ENCODE measurements around the gene MRGPRX2. TPM values are rescaled to one million over a fixed set of nuclear protein-coding genes. Genes with fewer than 3 reads are reported as not detected.

Gene MRGPRX2
- not detected for total RNA-seq

DNA sequence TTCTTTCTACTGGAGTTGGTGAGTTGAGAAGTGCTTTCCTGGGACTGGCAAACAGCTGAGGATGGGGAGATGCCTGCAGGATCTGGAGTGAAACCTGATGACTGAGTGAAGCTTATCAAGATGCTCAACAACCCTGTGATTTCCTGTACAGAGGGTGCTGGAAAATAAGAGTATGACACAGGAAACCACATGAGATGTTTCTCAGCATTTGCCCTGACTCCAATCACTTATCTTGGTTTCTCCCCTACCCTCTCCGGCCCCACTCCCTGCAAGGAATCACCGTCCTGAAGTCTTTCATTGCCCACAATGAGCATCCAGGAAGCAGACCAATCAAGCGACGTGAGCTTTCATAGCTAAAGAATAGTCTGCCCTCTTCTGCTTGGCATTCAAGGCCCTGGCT lies at the start of gene MRGPRX2:
Gene MRGPRX2, minus strand, starts transcription at position 89 of the 400 bp plus-strand sequence. CDS start 4,315 bp downstream, outside the sequence.
- no peak for DNase-seq

DNA sequence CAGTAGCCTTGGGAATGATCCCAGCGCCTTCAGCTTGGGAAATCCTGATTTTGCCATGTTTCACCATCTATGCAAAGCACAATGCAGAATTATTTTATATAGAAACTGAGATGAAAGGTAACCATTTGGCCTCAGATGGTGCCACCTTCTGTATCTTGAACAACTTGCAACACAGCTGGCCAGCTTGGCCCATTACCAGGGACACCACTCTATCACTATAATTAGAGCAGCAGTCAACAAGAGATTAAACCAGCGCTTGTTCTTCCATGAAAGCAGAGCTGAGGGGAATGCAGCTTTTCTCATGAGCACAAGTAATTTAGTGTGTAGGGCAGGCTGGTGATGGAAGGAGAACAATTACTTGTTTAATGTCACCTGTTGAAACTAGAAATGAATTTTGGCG lies 49.8 kb upstream of the MRGPRX2 start:
- peak; percentile 71 for DNase-seq

DNA sequence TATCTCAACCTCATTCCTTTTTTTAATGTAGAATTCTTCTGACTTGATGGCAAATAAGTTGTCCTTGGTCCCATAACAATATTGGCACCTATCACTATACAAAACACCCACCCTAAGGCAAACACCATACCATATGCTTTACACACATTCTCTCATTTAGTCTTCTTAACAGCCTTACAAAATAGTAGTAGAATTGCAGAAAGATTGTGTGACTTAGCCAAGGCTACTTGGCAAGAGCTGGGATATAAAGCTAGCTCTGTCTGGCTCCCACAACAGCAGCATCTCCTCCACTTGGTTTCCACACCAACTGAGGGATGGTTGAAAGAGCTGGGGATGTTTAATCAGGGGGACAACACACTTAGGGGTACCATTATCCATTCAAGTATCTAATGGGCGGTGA lies 46.6 kb upstream of the MRGPRX2 start:
- no peak for DNase-seq

DNA sequence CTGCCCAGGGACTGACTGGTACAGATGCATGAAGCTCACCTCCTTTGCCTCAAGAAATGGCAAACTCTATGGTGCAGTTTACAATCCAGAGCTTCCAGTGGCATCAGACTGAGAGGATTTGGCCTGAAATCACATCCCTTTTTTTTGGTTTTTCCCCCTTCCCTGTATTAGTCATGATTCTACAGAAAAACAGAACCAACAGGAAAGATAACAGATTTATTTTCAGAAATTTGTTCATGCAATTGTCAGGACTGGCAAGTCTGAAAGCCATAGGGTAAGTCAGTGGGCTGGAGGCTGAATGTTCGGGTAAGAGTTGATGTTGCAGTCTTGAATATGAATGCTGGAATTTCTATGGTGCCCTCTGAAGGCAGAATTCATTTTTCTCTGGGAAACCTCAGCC lies 44.5 kb upstream of the MRGPRX2 start:
- DNase-seq: no peak

DNA sequence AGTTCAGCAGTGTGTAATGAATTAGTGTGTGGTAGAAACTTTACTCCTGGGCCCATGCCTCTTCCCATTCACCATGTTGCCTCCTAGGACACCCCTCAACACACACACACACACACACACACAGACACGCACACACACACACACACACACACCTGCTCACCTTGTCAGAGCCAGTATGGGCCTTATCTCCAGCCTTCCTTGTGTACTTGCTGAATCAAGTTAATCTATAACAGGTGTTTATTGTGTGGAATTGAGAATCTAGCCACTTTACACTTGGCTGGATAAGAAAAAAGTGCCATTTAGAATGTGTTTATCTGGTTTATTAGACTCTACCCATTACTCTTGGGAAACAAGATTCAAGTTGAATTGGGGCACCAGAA lies 42.0 kb upstream of the MRGPRX2 start:
- DNase-seq: no peak

DNA sequence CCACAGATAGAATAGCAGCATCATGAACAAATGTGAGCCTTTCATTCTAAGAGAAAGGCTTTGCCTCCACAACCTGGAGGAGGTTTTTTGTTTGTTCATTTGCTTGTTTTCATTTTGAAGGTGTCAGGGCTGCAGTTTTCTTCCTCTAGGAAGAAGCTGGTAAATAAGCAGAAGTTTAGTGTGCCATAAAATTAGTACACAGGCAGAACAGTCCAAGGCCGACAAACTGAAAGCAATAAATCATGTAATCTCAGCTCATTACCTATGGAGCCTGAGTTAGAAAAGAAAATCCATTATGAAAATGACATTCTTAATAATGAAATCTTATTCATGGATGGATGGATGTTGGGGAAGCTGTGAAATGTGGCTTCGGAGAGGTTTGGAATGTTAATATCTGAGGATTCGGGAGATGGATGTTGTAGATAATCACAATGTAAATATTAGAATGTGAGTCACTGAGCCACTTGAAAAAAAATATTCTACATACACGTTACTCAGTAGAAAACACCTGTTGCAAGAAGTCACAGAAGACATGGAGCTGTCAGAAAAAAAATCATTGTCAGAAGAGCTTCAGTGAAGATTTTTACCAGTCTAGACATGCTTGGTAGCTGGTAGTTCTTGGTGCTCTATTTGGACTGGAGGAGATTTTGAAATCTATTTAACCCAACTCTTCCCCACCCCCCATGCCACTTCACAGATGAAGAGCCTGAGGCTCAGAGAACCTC lies 41.4 kb upstream of the MRGPRX2 start:
- peak; percentile 38 for DNase-seq

DNA sequence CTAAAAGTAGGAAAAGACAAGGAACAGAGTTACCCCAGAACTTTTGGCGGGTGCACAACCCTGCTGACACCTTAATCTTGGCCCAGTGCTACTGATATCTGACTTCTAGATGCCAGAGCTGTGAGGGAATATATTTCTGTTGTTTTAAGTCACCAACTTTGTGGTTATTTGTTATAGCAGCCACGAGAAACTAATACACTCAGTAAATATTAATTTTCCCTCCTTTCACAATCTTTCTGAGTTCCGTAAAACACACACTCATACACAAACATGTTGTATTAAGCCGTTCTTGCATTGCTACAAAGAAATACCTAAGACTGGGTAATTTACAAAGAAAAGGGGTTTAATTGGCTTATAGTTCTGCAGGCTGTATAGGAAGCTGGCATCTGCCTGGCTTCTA lies 40.4 kb upstream of the MRGPRX2 start:
- DNase-seq: no peak

DNA sequence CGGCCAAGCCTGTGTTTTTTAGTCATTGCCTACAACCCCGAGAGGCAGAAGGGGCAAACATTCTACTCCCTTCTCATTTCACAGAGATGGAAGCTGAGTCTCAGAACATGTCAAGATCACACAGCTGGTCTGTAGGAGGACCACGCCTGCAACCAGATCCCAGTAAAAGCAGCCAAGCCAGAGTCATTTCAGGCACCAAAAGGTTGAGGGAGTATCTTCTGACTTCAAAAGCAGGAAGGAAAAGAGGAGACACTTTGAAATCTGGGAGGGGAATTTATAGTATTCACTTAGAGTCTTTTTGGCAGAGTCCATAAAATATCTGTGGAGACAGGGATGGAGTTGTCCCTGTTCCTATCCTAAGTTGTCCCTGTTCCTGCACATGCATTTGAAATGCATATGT lies 38.6 kb upstream of the MRGPRX2 start:
- DNase-seq: peak; percentile 14

DNA sequence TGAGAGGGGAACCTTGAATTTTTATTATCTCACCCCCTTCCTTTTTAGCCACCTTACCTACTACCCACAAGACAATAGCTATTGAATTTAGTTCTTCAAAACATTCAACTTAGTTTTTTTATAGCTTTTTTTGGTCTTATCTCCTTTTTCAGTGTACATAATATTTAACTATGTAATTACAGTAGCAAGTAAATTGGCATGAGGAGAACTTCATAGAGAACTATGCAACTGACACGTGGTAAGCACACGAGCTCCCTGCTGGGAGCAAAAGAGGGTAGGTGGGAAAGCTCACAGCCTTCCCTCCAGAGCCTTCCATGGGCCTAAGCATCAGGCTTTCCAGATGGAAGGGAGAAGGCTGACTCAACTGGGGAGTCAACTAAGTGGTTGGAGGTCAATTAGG lies 34.3 kb upstream of the MRGPRX2 start:
- no peak for DNase-seq

DNA sequence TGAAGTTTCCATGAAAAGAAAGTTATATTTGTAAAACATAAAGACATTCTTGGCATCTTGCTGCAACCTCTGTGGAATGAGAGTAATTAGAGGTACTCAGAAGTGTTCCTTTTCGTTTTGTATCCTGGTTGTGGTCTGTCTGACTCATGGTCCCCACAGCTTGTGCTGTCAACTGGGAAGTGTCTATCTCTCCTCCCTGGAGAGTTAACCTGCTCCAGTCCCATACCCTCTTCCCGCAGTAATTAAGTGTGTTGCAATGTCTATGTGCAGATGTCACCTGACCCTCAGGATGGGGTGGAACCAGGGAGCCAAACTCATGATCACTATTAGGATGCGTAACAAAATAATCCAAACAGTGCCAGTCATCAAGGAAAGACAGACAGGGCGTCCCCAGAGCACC lies 33.5 kb upstream of the MRGPRX2 start:
- no peak for DNase-seq

DNA sequence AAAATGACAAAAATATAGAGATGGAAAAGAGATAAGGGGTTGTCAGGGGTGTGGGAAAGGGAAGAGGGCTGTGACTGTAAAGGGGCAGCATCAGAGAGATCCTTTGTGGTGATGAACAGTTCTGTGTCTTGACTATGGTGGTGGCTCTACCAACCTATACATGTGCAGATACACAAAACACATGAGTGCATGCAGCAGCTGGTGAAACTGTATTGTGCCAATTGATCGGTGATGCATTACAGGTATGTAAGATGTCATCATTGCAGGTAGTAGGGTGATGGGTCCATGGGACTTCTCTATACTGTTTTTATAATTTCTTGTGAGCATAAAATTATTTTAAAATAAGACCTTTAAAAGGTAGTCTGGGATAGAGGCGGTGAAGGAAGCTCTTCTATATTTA lies 32.3 kb upstream of the MRGPRX2 start:
- no peak for DNase-seq

DNA sequence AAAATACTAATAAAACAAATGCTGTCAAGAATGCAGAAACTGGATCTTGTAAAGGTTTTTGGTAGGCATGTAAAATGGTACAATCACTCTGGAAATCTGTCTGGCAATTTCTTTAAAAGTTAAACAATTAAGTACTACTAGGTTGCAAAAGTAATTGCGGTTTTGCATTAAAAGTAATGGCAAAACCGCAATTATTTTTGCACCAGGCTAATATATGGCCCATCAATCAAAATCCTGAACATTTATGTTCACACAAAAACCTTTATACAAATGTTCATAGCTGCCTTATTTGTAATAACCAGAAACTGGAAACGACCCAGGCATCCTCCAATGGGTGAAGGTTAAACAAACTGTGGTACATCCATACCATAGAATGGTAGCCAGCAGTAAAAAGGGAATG lies 31.8 kb upstream of the MRGPRX2 start:
- DNase-seq: no peak

DNA sequence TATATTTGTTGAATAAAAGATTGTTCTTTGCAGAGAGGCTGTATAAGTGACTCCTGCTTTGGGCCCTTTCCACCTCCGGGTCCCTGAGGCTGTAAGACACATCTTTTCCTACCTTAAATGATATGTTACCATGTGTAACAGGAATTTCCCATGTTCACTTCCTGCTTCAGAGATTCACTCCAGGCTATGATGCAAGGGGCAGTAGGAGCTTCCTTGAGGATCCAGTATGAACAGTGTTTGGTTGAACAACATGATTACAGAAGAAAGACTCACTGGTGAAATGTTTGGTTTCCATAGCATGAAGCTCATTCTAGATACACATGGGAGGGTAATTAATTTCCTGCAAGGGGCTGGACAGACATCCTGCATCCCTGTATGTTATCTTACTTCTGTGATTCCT lies 30.8 kb upstream of the MRGPRX2 start:
- DNase-seq: no peak

DNA sequence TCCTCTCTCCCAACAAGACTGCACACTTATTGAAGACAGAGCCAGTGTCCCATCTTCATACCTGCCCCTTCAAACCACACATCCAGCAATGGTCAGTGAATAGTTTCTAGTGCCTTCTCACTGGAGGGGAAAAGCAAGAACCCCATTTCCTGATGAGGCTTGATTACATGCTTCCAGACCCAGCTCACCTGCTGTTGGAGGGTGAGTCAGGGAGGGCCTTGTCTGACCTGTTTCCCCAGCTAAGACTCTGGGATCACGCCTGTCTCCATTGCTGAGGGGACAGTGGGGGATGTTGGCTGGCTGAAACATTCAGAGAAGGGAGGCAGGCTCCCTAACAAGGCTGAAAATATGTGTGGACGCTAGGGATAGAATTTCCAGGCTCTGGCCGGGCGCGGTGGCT lies 28.9 kb upstream of the MRGPRX2 start:
- DNase-seq: no peak

DNA sequence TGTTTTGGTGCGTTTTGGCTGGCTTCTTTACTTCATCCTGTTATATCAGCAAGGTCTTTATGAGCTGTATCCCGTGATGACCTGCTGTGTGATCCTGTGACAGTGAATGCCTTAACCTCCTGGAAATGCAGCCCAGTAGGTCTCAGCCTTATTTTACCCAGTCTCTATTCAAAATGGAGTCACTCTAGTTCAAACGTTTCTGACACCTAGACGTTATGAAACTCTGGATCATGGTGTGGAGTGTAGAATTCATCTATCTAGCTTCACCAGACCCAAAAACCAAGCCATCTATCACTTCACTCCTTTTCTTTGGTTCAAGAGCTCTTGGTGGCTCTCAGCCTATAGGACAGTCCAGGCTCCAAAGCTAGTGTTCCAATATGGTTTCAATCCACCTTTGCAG lies 28.3 kb upstream of the MRGPRX2 start:
- DNase-seq: no peak

DNA sequence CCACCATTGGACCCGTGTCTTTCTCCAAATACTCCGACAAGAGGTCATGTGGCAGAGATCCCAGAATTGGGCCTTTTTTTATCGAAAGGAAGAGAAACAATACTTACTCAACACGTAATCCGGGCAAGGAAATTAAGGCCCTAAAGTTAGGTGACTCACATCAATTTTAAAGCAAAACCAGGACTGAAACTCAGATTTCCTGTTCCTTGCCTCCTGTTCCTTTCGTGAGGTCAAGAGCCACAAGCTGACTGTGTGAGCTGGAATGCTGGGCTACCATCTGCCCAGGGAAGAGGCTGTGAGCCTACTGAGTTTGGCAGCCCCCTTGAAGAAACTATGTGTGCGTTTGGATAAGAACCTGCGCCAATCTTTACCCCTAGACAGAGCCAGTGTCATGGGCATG lies 27.1 kb upstream of the MRGPRX2 start:
- DNase-seq: no peak

DNA sequence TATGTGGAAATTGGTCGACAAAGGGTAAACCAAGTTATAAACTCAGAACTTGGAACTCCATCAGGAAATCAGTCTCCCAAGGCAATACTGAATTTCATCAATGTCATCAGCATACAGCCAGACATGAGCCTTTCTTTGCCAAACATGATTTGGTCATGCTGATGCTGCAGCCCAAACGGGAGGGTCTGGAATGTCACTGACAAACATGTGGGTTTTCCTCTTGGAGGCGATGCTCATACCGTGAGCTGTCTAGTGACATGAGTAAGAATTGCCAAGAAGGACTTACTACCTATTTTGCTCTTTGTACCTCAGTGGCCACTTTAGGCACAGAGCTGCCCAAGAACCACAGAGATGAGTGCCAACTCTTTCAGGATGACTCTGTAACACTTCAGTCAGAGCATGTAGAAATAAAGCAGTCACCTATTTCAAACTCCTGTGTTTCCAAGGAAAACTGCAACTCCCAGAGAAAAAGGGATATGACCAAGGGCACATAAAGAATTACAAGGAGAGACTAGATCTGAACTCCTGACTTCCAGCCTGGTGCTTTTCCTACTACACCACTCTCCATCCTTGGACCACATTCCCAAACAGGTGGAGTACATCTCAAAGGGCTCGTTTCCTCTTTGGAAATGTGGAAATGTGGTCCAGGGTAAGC lies 24.3 kb upstream of the MRGPRX2 start:
- no peak for DNase-seq

DNA sequence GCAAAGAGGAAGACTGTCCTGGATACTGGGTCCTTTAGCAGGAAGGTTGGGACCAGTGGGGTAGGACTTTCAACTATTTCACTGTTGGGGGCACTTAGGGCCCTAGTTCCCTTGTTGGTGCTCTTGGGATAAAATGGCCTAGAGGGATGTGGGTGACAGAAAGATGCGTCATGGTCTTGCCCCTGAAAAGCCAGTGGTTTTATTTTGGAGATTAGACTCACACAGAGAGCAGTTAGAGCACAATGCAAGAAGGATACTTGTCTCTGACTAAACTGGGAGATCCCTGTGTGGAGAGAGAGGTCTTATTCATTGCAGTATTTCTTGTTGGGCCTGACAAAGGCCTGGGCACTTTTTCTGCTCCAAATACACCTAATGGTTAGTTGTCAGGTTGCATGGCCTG lies 22.6 kb upstream of the MRGPRX2 start:
- no peak for DNase-seq

DNA sequence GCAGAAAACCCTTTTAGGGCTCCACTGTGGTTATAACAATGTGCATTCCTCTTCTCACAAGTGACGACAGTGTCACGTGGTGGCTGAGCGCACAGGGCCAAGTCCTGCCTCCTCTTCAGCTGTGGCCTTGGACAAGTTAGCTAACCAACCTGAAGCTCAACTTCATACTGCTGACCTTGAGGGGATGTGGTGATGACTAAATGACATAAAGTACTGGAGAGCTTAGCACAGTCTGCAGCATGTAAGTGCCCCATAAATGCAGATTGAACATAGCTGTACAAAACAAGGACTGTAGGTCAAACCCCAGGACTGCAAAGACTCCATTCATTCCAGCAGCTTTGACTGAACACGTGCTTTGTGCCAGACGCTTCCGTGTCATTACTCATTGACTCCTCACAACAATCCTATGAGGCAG lies 20.1 kb upstream of the MRGPRX2 start:
- DNase-seq: no peak

DNA sequence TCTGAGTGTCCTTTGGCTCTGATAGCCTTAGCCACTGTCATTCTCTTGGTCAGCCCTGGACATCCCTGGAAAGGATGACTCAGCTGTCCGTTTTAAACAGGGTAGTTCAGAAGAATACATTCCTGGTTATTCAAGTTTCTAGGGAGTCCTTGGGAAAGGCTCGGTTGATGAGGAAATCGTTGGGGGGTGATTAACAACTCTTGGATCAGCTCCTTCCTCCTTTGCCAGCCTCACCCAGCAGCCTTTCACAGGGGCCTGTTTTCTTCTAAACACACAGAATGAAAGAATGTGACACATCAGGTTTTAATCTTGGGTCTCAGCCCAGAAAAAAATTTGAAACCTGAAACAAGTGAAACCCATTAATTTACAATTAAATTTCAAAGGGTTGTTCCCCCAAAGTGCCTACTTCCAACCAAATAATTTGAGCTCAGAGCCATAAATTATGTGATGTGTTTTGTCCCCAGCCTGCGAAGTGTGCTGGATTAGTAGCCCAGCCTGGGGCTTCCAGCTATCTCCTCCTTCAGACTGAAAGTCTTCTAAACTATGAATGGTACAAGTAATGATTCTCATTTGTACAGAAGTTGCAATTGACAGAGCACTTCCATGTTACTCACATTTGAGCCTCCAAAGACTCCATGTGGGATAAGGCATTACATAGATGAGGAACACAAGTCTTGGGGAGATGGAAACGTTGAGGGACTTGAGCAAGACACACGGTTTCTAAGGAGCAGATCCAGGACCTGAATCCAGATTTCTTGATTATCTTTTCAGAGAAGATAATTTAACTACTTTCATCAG lies 19.3 kb upstream of the MRGPRX2 start:
- DNase-seq: peak; percentile 30

DNA sequence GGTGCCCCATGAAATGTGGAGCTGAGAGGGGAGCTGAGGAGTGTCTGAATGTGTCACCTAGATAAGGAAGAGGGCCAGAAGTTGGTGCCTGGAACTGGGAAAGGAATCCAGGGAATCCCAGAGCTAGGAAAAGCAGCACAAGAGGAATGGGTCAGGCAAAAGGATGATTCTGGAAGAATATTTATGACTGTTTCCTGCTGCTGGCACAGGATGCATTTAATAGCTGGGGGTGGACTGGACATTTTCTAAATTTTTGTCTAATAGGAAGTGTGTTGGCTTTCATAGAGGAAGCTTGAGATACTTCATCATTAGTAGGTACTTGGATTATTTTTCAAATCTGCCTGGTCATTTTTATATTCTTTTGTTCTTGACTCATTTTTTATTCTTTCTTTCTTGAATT lies 17.4 kb upstream of the MRGPRX2 start:
- no peak for DNase-seq

DNA sequence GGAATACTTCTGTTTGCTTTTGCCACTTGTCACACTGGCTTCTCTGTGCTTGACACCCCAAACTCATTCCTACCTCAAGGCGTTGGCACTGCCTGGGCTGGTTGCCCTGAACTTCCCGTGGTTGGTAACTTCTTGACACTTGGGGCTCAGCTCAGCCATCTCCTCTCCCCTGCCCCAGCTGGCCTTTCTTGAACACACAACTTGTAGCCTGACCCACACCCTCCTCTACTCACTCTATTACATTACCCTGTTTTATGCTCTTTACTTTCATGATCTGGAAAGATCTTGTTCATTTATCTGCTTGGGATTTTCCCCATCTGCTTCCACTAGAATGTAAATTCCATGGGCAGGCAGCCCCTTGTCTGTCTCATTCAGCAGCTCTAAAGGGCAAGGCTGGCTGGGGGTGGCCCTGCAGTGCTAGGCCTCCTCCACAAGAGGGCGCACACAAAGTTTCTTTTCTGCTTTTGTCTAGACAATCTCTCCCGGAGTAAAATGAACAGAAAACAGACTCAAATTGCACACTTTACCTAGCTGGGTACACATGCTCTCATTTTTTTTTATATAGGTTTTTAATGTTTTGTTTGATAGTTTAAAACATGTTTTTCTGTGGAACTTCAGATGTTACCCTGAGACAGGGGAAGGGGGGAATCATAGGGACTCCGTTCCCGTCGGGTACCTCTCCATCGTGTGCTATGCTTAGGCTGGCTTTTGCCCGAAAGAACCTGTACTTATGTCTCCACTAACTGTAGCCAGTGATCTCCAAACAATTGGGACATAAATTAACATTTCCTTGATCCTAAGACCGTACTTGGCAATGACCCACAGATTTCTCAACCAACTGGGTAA lies 16.4 kb upstream of the MRGPRX2 start:
- DNase-seq: peak; percentile 78

DNA sequence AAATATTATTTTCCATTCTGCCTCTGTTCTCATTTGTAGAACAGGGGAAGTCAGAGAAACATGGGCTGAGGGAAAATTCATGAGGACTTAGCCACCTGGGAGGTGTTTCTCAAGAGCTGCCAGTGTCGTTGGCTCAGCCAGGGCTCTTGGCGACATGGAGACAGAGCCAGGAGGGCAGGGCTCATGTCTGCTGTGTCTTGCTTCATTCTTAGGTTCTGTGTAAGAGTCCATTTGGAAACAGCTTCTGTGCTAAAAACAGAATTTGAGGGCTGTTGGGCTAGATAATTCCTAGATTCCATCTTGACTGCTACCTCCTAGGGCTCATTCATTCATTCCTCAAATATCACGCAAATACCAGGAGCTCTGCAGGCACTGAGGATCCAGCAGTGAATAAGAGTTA lies 15.1 kb upstream of the MRGPRX2 start:
- no peak for DNase-seq
